HepG2 (cell line): ENCODE data around the gene HLF. TPM values are rescaled to one million over a fixed set of nuclear protein-coding genes. Genes with fewer than 3 reads are reported as not detected.

Experiments used
- ARID5B ChIP-seq: IDR thresholded peaks from 2 replicates; pipeline ENCODE4 v1.4.0; 2020; ENCODE audit warnings: mild to moderate bottlenecking, missing genetic modification reagents
- CENPX ChIP-seq: sonication (generic); formaldehyde crosslinking; IDR thresholded peaks from 2 replicates; pipeline ENCODE4 v1.9.0; 2021; ENCODE audit warnings: mild to moderate bottlenecking, missing genetic modification reagents, moderate library complexity
- EHMT2 ChIP-seq: fragments of 200-600 bp; sonication (generic); IDR thresholded peaks from 2 replicates; pipeline ENCODE4 v1.7.0; 2017; ENCODE audit warnings: antibody characterized with exemption, low read depth, low read length, borderline replicate concordance
- HNF4A ChIP-seq: sonication (generic); formaldehyde crosslinking; IDR thresholded peaks from 2 replicates; pipeline ENCODE4 v1.4.0; 2020; ENCODE audit warnings: missing genetic modification reagents
- HNF4G ChIP-seq, 2 experiments: sonication (generic) in 1 of 2; formaldehyde crosslinking in 1 of 2; IDR thresholded peaks; 2 replicates each; pipeline versions ENCODE4 v1.4.0 to v1.6.1; 2011 to 2020; ENCODE audit warnings: borderline replicate concordance in 2 of 2, low read depth in 2 of 2, mild to moderate bottlenecking in 2 of 2, low read length in 1 of 2, missing genetic modification reagents in 1 of 2, moderate library complexity in 1 of 2
- JDP2 ChIP-seq: sonication (generic); formaldehyde crosslinking; IDR thresholded peaks from 2 replicates; pipeline ENCODE4 v1.8.1; 2022; ENCODE audit warnings: missing genetic modification reagents, borderline replicate concordance
- MLLT10 ChIP-seq: sonication (generic); formaldehyde crosslinking; IDR thresholded peaks from 2 replicates; pipeline ENCODE4 v1.4.0; 2020; ENCODE audit warnings: missing genetic modification reagents
- MTA1 ChIP-seq: sonication (generic); formaldehyde crosslinking; IDR thresholded peaks from 2 replicates; pipeline ENCODE4 v1.4.0; 2020; ENCODE audit warnings: missing genetic modification reagents, mild to moderate bottlenecking, borderline replicate concordance
- NCOR1 ChIP-seq: fragments of 200-600 bp; sonication (generic); IDR thresholded peaks from 2 replicates; pipeline ENCODE4 v1.7.0; 2017; ENCODE audit warnings: antibody characterized with exemption, low read length, borderline replicate concordance
- POLR2AphosphoS5 ChIP-seq: IDR thresholded peaks from 2 replicates; pipeline ENCODE4 v1.6.1; 2012; ENCODE audit warnings: low read depth, low read length
- PRDM10 ChIP-seq: sonication (generic); formaldehyde crosslinking; IDR thresholded peaks from 2 replicates; pipeline ENCODE4 v1.4.0; 2020; ENCODE audit warnings: low read depth, missing genetic modification reagents
- SKI ChIP-seq: fragments of 450-650 bp; IDR thresholded peaks from one replicate; pipeline ENCODE4 v1.6.1; 2018; ENCODE audit warnings: mild to moderate bottlenecking; ENCODE audit not compliant: partially characterized antibody
- ZNF232 ChIP-seq: sonication (generic); formaldehyde crosslinking; IDR thresholded peaks from 2 replicates; pipeline ENCODE4 v1.4.0; 2020; ENCODE audit warnings: missing genetic modification reagents, borderline replicate concordance
- ZNF253 ChIP-seq: sonication (generic); formaldehyde crosslinking; IDR thresholded peaks from 2 replicates; pipeline ENCODE4 v1.8.0; 2022; ENCODE audit warnings: mild to moderate bottlenecking, missing genetic modification reagents, borderline replicate concordance
- ZNF260 ChIP-seq: sonication (generic); formaldehyde crosslinking; IDR thresholded peaks from 2 replicates; pipeline ENCODE4 v1.4.0; 2020; ENCODE audit warnings: missing genetic modification reagents, low read depth, mild to moderate bottlenecking, borderline replicate concordance
- ZNF510 ChIP-seq: sonication (generic); formaldehyde crosslinking; IDR thresholded peaks from 2 replicates; pipeline ENCODE4 v1.4.0; 2020; ENCODE audit warnings: low read depth, mild to moderate bottlenecking, missing genetic modification reagents
- ZNF530 ChIP-seq: sonication (generic); formaldehyde crosslinking; IDR thresholded peaks from 2 replicates; pipeline ENCODE4 v1.5.0; 2020; ENCODE audit warnings: low read depth, mild to moderate bottlenecking, missing genetic modification reagents
- ZNF574 ChIP-seq: sonication (generic); formaldehyde crosslinking; IDR thresholded peaks from 2 replicates; pipeline ENCODE4 v1.4.0; 2020; ENCODE audit warnings: missing genetic modification reagents
- polyA plus RNA-seq, 8 experiments: library from polyadenylated mRNA; depleted of rRNA in 3 of 8; stranded (reverse) in 7 of 8; unstranded in 1 of 8; fragments of >200 nt; fragmentation: Illumina TruSeq in 4 of 8; extraction: Trizol in 4 of 8; gene quantifications; 2 replicates each; pipeline versions ENCODE4 v1.2.1 to v1.2.3, GENCODE V29; 2011 to 2016; ENCODE audit warnings: low read depth in 4 of 8, missing spikeins in 1 of 8, mixed read lengths in 1 of 8; ENCODE audit not compliant: insufficient read depth in 1 of 8
- total RNA-seq, 5 experiments: library from RNA; depleted of rRNA; stranded (reverse); fragments of >200 nt; fragmentation: Illumina TruSeq; extraction: Trizol; gene quantifications; 2 replicates each; pipeline ENCODE4 v1.2.3, GENCODE V29; 2016; ENCODE audit warnings: low read depth in 1 of 5

Gene HLF
- total and polyA plus RNA-seq, 2 of the 13 experiments (the other 11 are each of a cell fraction or from before 2014, with no cell fraction given), result 202 to 346 TPM

- TF ChIP-seq PRDM10 (CRISPR knock-in tag), result no peak
- peak; percentile 76; the same call in 1 of the 2 replicates for TF ChIP-seq MLLT10 (CRISPR knock-in tag)
- peak; percentile 92; the same call in 1 of the 2 replicates for TF ChIP-seq MTA1 (CRISPR knock-in tag)
- TF ChIP-seq CENPX, result no peak
- no peak for TF ChIP-seq NCOR1
- TF ChIP-seq SKI, result no peak
- TF ChIP-seq ARID5B (CRISPR knock-in tag), result 0 out of 2 replicates have a peak, but pooled peaks have one; percentile 6
- peak; percentile 46; the same call in 1 of the 2 replicates for TF ChIP-seq POLR2AphosphoS5
- TF ChIP-seq JDP2 (CRISPR knock-in tag), result no peak
- no peak; the same call in 1 of the 2 replicates for TF ChIP-seq ZNF253
- no peak for TF ChIP-seq EHMT2
- no peak for TF ChIP-seq ZNF260
- TF ChIP-seq ZNF232, result peak; percentile 31; the same call in 1 of the 2 replicates
- no peak for TF ChIP-seq ZNF530 (CRISPR knock-in tag)
- TF ChIP-seq HNF4A (CRISPR knock-in tag), result no peak
- no peak for TF ChIP-seq ZNF510 (CRISPR knock-in tag)
- no peak for TF ChIP-seq HNF4G (IDR thresholded peaks at IDR 0.05; ENCODE audit: borderline replicate concordance, low read depth, low read length)
- no peak for TF ChIP-seq HNF4G (CRISPR knock-in tag; IDR thresholded peaks at IDR 0.05; ENCODE audit: borderline replicate concordance, low read depth)
- no peak for TF ChIP-seq ZNF574 (CRISPR knock-in tag)
These were observed 9.0 kb downstream of the HLF start (continued) for GRCh38 chr17:55273579-55274354.
